Kidney epithelial cell (primary cell): ENCODE results near the gene WDR70. TPM values are rescaled to one million over a fixed set of nuclear protein-coding genes. Genes with fewer than 3 reads are reported as not detected.
"Not testable (repeated sequence)": the region's sequence is repeated elsewhere in the genome, so short reads cannot be mapped to it uniquely, and the experiment has no call there.

ENCODE experiments used
- DNase-seq: peaks from one replicate; pipeline ENCODE4 v3.0.0-alpha.2; 2010; ENCODE audit warnings: low read depth
- H3K27me3 ChIP-seq: 2 replicates; pipeline ENCODE4 v1.6.0; 2011; ENCODE audit warnings: low read length; ENCODE audit not compliant: control insufficient read depth, insufficient read depth
- H3K36me3 ChIP-seq: 2 replicates; pipeline ENCODE4 v1.5.1; 2011; ENCODE audit warnings: low read length; ENCODE audit not compliant: control insufficient read depth, insufficient read depth
- H3K4me3 ChIP-seq: 2 replicates; pipeline ENCODE4 v1.5.1; 2011; ENCODE audit warnings: low read depth, mild to moderate bottlenecking, control low read depth, low read length
- CTCF ChIP-seq: IDR thresholded peaks from 2 replicates; pipeline ENCODE4 v1.5.1; 2011; ENCODE audit warnings: mild to moderate bottlenecking, moderate library complexity, low read length, control low read depth, inconsistent platforms; ENCODE audit not compliant: insufficient read depth, poor library complexity, severe bottlenecking
- total RNA-seq: library from RNA; depleted of rRNA; stranded (reverse); fragments of >200 nt; gene quantifications from 2 replicates; pipeline ENCODE4 v1.2.3, GENCODE V29; 2015

WDR70 gene
- total RNA-seq, 1 donor from 2014 or later, result 19.6 TPM

GRCh38 chr5:37511646-37512045 lies 132.5 kb downstream of the WDR70 start:
- no peak for DNase-seq
- TF ChIP-seq CTCF, result no peak
- Histone ChIP-seq H3K27me3 (no peaks in the 10 kb centered on the region), H3K4me3 (no peak overlapping the region), H3K36me3 (no peaks in the 10 kb centered on the region)

- Histone ChIP-seq H3K27me3 (no peaks in the 10 kb centered on the region), H3K36me3 (no peaks in the 10 kb centered on the region), H3K4me3 (no peak overlapping the region)
- TF ChIP-seq CTCF, result no peak
- no peak for DNase-seq
Observed at GRCh38 chr5:37514946-37515345, 135.8 kb downstream of the WDR70 start.

GRCh38 chr5:37517686-37518085 lies 138.6 kb downstream of the WDR70 start:
- Histone ChIP-seq H3K27me3 (no peaks in the 10 kb centered on the region), H3K36me3 (no peaks in the 10 kb centered on the region), H3K4me3 (no peak overlapping the region)
- no peak for TF ChIP-seq CTCF
- DNase-seq, result no peak

DNA sequence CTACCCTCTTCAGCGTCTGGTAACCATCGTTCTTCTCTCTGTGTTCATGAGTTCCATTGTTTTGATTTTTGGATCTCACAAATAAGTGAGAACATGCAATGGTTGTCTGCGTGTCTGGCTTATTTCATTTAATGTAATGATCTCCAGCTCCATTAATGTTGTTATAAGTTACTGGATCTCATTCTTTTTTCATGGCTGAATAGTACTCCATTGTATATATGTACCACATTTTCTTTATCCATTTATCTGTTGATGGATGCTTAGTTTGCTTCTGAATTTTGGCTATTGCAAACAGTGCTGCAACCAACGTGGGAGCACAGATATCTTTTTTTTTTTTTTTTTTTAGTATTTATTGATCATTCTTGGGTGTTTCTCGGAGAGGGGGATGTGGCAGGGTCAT lies 139.2 kb downstream of the WDR70 start:
- H3K4me3 ChIP-seq, H3K36me3 ChIP-seq, DNase-seq, H3K27me3 ChIP-seq: not testable (repeated sequence)

- TF ChIP-seq CTCF, result no peak
- no peaks in the 10 kb centered on the region for H3K27me3 ChIP-seq
- no peak for DNase-seq
- no peaks in the 10 kb centered on the region for H3K36me3 ChIP-seq
- no peak overlapping the region for H3K4me3 ChIP-seq
Observed at GRCh38 chr5:37519304-37519703, 140.2 kb downstream of the WDR70 start.

DNA sequence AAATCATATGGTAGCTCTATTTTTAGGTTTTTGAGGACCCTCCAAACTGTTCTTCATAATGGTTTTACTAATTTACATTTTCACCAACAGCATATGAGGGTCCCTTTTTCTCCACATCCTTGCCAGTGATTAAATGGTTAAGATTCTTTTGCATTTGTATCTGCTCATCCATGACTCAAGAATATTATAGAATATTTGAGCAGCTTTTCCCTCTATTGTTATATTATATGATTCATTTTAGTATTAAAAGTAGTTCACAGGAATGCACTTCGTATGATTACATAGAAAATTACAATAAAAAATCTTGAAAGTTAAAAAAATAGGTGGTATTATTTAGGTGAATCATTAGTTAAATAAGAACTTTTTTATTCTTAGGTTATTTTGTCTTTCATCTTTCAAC lies 140.7 kb downstream of the WDR70 start:
- no peak overlapping the region for H3K4me3 ChIP-seq
- H3K36me3 ChIP-seq, result no peaks in the 10 kb centered on the region
- TF ChIP-seq CTCF, result no peak
- H3K27me3 ChIP-seq, result no peaks in the 10 kb centered on the region
- no peak for DNase-seq

GRCh38 chr5:37520811-37521210 lies 141.7 kb downstream of the WDR70 start:
- DNase-seq, result no peak
- H3K36me3 ChIP-seq, result no peaks in the 10 kb centered on the region
- no peak overlapping the region for H3K4me3 ChIP-seq
- TF ChIP-seq CTCF, result no peak
- H3K27me3 ChIP-seq, result no peaks in the 10 kb centered on the region
